DND-41 (cell line): ENCODE measurements around the gene MRTFA.

ENCODE experiments used
- EZH2 ChIP-seq: IDR thresholded peaks from 3 replicates; pipeline ENCODE4 v1.6.1; 2012; ENCODE audit warnings: borderline replicate concordance, low read depth, mild to moderate bottlenecking, moderate library complexity, low read length, inconsistent platforms; ENCODE audit not compliant: severe bottlenecking
- TF ChIP-seq, protein P1 (sequence below): IDR thresholded peaks from 2 replicates; pipeline ENCODE4 v1.5.1; 2012; ENCODE audit warnings: borderline replicate concordance, low read length, moderate library complexity, mild to moderate bottlenecking; ENCODE audit not compliant: poor library complexity, severe bottlenecking; ENCODE audit errors: extremely low read depth

DNA sequence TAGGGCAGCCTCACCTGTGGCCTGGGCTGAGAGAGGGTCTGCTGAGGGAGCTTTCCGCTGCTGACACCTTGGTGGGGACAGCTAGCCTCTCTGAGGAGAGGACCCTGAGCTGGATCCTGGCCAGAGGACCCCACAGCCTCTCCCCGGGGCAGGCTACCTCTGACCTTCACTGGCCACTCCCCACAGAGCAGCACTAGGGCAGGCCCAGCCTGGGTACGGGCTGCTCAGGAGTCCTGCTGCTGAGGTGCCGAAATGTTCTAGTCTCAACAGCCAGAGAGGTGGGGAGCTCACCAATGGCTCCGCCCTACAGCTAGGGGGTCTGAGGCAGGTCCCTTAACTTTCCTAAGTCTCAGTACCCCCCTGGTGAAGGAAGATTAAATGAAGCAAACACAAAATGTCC lies 218.6 kb downstream of the MRTFA start:
- TF ChIP-seq EZH2 = no peak
- TF ChIP-seq, protein P1, sequence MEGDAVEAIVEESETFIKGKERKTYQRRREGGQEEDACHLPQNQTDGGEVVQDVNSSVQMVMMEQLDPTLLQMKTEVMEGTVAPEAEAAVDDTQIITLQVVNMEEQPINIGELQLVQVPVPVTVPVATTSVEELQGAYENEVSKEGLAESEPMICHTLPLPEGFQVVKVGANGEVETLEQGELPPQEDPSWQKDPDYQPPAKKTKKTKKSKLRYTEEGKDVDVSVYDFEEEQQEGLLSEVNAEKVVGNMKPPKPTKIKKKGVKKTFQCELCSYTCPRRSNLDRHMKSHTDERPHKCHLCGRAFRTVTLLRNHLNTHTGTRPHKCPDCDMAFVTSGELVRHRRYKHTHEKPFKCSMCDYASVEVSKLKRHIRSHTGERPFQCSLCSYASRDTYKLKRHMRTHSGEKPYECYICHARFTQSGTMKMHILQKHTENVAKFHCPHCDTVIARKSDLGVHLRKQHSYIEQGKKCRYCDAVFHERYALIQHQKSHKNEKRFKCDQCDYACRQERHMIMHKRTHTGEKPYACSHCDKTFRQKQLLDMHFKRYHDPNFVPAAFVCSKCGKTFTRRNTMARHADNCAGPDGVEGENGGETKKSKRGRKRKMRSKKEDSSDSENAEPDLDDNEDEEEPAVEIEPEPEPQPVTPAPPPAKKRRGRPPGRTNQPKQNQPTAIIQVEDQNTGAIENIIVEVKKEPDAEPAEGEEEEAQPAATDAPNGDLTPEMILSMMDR = no peak
